Upper lobe of left lung (tissue), 6 donors: ENCODE results near the gene FHOD3. TPM values are rescaled to one million over a fixed set of nuclear protein-coding genes. Genes with fewer than 3 reads are reported as not detected.
A peak's percentile ranks its signal among the peaks of the same experiment; 100 is the strongest.
"Not testable (repeated sequence)": the region's sequence is repeated elsewhere in the genome, so short reads cannot be mapped to it uniquely, and the experiment has no call there.

Experiments
- ATAC-seq, 2 donors: fragments of 200-7000 bp; cut with Tn5 transposase; one replicate each; pipeline ENCODE4 v1.9.1; 2022; ENCODE audit warnings: mild to moderate bottlenecking in 2 of 2, moderate library complexity in 2 of 2; ENCODE audit not compliant: low FRiP score in 2 of 2
- DNase-seq, 2 donors: peaks; one replicate each; pipeline ENCODE4 v3.0.0-alpha.2; 2019 to 2020
- H3K27ac ChIP-seq, 4 donors: fragments of 200-600 bp; sonication (generic); one replicate each; pipeline ENCODE4 v1.5.1; 2016 to 2019
- H3K27me3 ChIP-seq, 4 donors: fragments of 200-600 bp; sonication (generic); one replicate each; pipeline ENCODE4 v1.5.1; 2017 to 2019
- H3K36me3 ChIP-seq, 4 donors: fragments of 200-600 bp; sonication (generic); one replicate each; pipeline ENCODE4 v1.5.1; 2016 to 2019
- H3K4me1 ChIP-seq, 4 donors: fragments of 200-600 bp; sonication (generic); one replicate each; pipeline ENCODE4 v1.5.1; 2018 to 2019
- H3K4me3 ChIP-seq, 4 donors: fragments of 200-600 bp; sonication (generic); one replicate each; pipeline ENCODE4 v1.5.1; 2017 to 2019; ENCODE audit warnings: mild to moderate bottlenecking in 2 of 4, moderate library complexity in 1 of 4
- H3K9me3 ChIP-seq, 4 donors: fragments of 200-600 bp; sonication (generic); one replicate each; pipeline ENCODE4 v1.5.1; 2018 to 2019
- EP300 ChIP-seq, 4 donors: sonication (generic); formaldehyde crosslinking; IDR thresholded peaks; one replicate each; pipeline ENCODE4 v1.5.1; 2017; ENCODE audit warnings: antibody characterized with exemption in 4 of 4, control low read depth in 2 of 4
- POLR2A ChIP-seq, 4 donors: fragments of 450-650 bp; IDR thresholded peaks; one replicate each; pipeline ENCODE4 v1.5.1; 2016 to 2017; ENCODE audit warnings: antibody characterized with exemption in 4 of 4, mild to moderate bottlenecking in 2 of 4
- POLR2AphosphoS5 ChIP-seq, 2 donors: sonication (generic); formaldehyde crosslinking; IDR thresholded peaks; one replicate each; pipeline ENCODE4 v1.5.1; 2017; ENCODE audit warnings: antibody characterized with exemption in 2 of 2
- WGBS, 2 donors: methylation state at CpG; one replicate each; pipeline ENCODE4 v1.1.5; 2017 to 2018; 5-methylcytosine and 5-hydroxymethylcytosine counted together
- total RNA-seq, 6 donors: library from RNA; depleted of rRNA in 4 of 6; stranded (reverse); fragments of >200 nt in 4 of 6; gene quantifications; one replicate each; pipeline versions ENCODE4 v1.1.0 to v1.2.1, GENCODE V29; 2016 to 2021
- TF ChIP-seq, protein P1 (sequence below), 6 experiments: fragments of 450-650 bp in 4 of 6; fragments of 200-600 bp in 2 of 6; sonication (generic) in 2 of 6; IDR thresholded peaks; one replicate each; pipeline ENCODE4 v1.5.1; 2016 to 2019; ENCODE audit warnings: antibody characterized with exemption in 6 of 6
- donor health status: DM: no; HTN: no; CAD: no; lungs with moderate emphysema.
- donor health status: DM: no; HTN: yes; CAD: no; lungs with severe emphysema.

FHOD3 gene
- total RNA-seq, 6 donors from 2014 or later, result 0.40 to 4.8 (median 2.8) TPM

GRCh38 chr18:36350839-36351469, 53.4 kb downstream of the FHOD3 start:
- no peak overlapping the region for H3K27ac ChIP-seq
- TF ChIP-seq, protein P1, sequence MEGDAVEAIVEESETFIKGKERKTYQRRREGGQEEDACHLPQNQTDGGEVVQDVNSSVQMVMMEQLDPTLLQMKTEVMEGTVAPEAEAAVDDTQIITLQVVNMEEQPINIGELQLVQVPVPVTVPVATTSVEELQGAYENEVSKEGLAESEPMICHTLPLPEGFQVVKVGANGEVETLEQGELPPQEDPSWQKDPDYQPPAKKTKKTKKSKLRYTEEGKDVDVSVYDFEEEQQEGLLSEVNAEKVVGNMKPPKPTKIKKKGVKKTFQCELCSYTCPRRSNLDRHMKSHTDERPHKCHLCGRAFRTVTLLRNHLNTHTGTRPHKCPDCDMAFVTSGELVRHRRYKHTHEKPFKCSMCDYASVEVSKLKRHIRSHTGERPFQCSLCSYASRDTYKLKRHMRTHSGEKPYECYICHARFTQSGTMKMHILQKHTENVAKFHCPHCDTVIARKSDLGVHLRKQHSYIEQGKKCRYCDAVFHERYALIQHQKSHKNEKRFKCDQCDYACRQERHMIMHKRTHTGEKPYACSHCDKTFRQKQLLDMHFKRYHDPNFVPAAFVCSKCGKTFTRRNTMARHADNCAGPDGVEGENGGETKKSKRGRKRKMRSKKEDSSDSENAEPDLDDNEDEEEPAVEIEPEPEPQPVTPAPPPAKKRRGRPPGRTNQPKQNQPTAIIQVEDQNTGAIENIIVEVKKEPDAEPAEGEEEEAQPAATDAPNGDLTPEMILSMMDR (IDR thresholded peaks at IDR 0.05), result no peak
- TF ChIP-seq POLR2A (IDR thresholded peaks at IDR 0.05) (no peak), EP300 (IDR thresholded peaks at IDR 0.05) (no peak), POLR2AphosphoS5 (IDR thresholded peaks at IDR 0.05) (no peak)
- 69% methylated on average over 9 of the region's 9 CpGs for WGBS, 2 donors
- ATAC-seq, result no peak
- H3K4me1 ChIP-seq, result no peaks in the 10 kb centered on the region
- no peaks in the 10 kb centered on the region for H3K27me3 ChIP-seq
- H3K9me3 ChIP-seq, result no peaks in the 10 kb centered on the region
- H3K4me3 ChIP-seq, result no peak overlapping the region
- H3K36me3 ChIP-seq, result no peaks in the 10 kb centered on the region
- no peak for DNase-seq

DNA sequence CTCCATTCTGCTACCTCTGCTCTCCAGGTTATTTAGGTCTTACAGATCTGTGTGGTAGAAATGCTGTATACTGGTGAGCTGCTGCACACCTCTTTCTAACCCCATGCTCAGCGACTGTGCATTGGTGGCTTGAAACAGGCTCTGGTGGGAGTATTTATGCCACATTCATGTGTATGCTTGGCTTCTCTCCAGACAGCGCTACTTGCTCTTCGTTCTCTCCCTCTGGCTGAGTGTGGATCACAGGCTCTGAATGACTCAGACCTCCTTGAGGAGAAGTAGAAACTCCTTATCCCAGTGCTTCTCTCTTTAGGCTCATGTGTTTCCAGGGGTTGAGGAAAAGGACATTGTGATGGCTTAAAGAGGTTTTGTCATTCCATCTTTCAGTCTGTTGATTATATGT, 54.9 kb downstream of the FHOD3 start:
- TF ChIP-seq EP300 (IDR thresholded peaks at IDR 0.05) (no peak), POLR2A (IDR thresholded peaks at IDR 0.05) (no peak), POLR2AphosphoS5 (IDR thresholded peaks at IDR 0.05) (no peak)
- TF ChIP-seq, protein P1 (IDR thresholded peaks at IDR 0.05), result no peak
- H3K4me3 ChIP-seq, result no peak overlapping the region
- H3K27ac ChIP-seq, result no peak overlapping the region
- ATAC-seq (peak in 1 of 2 donors; percentile 62), DNase-seq (no peak)
- H3K4me1 ChIP-seq, result no peaks in the 10 kb centered on the region
- H3K9me3 ChIP-seq, result no peaks in the 10 kb centered on the region
- H3K36me3 ChIP-seq, result no peaks in the 10 kb centered on the region
- H3K27me3 ChIP-seq, result no peaks in the 10 kb centered on the region
- WGBS, 2 donors, result 47 to 65% methylated on average over 3 of the region's 3 CpGs

DNA sequence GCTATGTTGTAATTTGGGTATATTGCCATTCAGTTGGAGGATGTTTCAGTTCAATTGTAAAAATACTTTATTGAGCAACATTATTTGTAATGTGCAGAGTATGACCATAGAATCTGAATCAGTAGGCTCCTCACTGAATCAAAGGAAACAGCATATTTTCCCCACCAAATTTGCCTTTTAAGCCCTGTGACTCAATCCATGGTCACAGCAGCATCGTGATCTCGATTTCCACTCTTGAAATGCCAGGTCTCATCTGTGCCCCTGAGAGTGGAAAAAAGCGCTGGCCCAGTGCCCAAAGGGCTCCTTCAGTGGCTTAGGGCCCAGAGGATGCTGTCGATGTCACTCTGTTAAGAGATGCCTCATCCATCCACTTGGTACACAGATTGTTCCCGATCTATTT, 57.5 kb downstream of the FHOD3 start:
- H3K27ac ChIP-seq, result no peak overlapping the region
- no peak for DNase-seq
- H3K4me3 ChIP-seq, result no peak overlapping the region
- H3K9me3 ChIP-seq, result no peaks in the 10 kb centered on the region
- TF ChIP-seq, protein P1 (IDR thresholded peaks at IDR 0.05), result no peak
- TF ChIP-seq EP300 (IDR thresholded peaks at IDR 0.05) (no peak), POLR2A (IDR thresholded peaks at IDR 0.05) (no peak), POLR2AphosphoS5 (IDR thresholded peaks at IDR 0.05) (no peak)
- no peaks in the 10 kb centered on the region for H3K36me3 ChIP-seq
- H3K27me3 ChIP-seq, result no peaks in the 10 kb centered on the region
- 89 to 91% methylated on average over 5 of the region's 5 CpGs for WGBS, 2 donors
- peak in 1 of 2 donors; percentile 47 for ATAC-seq
- H3K4me1 ChIP-seq, result no peaks in the 10 kb centered on the region

DNA sequence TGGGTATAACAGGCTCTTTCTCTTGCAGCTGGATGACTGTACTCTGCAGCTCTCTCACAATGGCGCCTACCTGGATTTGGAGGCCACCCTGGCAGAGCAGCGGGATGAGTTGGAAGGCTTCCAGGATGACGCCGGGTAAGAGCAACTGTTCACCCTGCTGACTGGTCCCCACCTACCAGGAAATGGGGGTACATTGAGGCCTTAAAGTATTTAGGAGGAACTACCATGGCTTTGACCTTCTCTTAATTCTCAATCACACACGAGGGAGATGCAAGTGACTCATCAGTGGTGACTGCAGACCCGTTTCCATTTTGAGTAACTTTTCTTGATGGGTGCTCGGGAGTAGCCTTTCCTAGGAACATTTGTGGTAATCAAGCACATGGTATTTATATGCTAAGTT, 58.0 kb downstream of the FHOD3 start:
- ATAC-seq, result no peak
- Histone ChIP-seq H3K27ac (no peak overlapping the region), H3K4me1 (no peaks in the 10 kb centered on the region), H3K36me3 (no peaks in the 10 kb centered on the region), H3K27me3 (no peaks in the 10 kb centered on the region), H3K4me3 (no peak overlapping the region), H3K9me3 (no peaks in the 10 kb centered on the region)
- no peak for DNase-seq
- WGBS, 2 donors, result 83 to 84% methylated on average over 7 of the region's 7 CpGs
- no peak for TF ChIP-seq POLR2AphosphoS5 (IDR thresholded peaks at IDR 0.05)
- TF ChIP-seq POLR2A (IDR thresholded peaks at IDR 0.05), result no peak
- TF ChIP-seq, protein P1 (IDR thresholded peaks at IDR 0.05), result no peak
- no peak for TF ChIP-seq EP300 (IDR thresholded peaks at IDR 0.05)

DNA sequence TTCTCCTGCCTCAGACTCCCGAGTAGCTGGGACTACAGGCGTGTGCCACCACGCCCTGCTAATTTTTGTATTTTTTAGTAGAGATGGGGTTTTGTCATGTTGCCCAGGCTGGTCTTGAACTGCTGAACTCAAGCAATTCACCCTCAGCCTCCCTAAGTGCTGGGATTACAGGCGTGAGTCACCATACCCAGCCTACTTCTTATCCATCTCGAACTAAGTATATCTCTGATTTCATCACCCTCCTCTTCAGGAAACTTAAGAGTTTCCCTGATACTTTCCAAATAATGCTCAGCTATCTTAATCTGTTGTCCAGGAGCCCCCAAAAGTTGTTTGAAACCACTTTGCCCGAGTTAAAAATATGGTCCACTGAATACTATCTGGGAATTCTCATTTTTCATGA, 59.2 kb downstream of the FHOD3 start:
- ATAC-seq, H3K9me3 ChIP-seq, H3K27ac ChIP-seq, DNase-seq, H3K4me1 ChIP-seq, H3K27me3 ChIP-seq, H3K4me3 ChIP-seq, H3K36me3 ChIP-seq: not testable (repeated sequence)
- 79% methylated on average over 6 of the region's 6 CpGs for WGBS, 2 donors
